ENCODE data around the gene GMEB2.
A peak's percentile ranks its signal among the peaks of the same experiment; 100 is the strongest.
"Not testable (repeated sequence)": the region's sequence is repeated elsewhere in the genome, so short reads cannot be mapped to it uniquely, and the experiment has no call there.

Gene GMEB2

GRCh38 chr20:63626424-63627128 is at the start of gene GMEB2:
Gene GMEB2, minus strand, starts transcription at chr20:63627101. Its CDS starts 7,704 bp downstream, at chr20:63619397.
- DNase-seq (ENCODE audit: low read depth in 2 of 2): peak; percentile 61 to 70

GRCh38 chr20:63675681-63676368 is 48.9 kb upstream of the GMEB2 start:
- DNase-seq (ENCODE audit: low read depth in 2 of 2): no peak

- DNase-seq (ENCODE audit: low read depth in 2 of 2): no peak
Observed at GRCh38 chr20:63673951-63674350, 47.0 kb upstream of the GMEB2 start.

- DNase-seq (ENCODE audit: low read depth in 2 of 2): no peak
Observed at GRCh38 chr20:63672666-63673065, 45.8 kb upstream of the GMEB2 start.

- not testable (repeated sequence) for DNase-seq (ENCODE audit: low read depth in 2 of 2)
Observed at GRCh38 chr20:63671695-63672094, 44.8 kb upstream of the GMEB2 start.

GRCh38 chr20:63668351-63668750 is 41.5 kb upstream of the GMEB2 start:
- DNase-seq (ENCODE audit: low read depth in 2 of 2): no peak

GRCh38 chr20:63667858-63668257 is 41.0 kb upstream of the GMEB2 start:
- DNase-seq (ENCODE audit: low read depth in 2 of 2): no peak

GRCh38 chr20:63665708-63666107 is 38.8 kb upstream of the GMEB2 start:
- DNase-seq (ENCODE audit: low read depth in 2 of 2): no peak

- DNase-seq (ENCODE audit: low read depth in 2 of 2): no peak
Observed at GRCh38 chr20:63664861-63665594, 38.1 kb upstream of the GMEB2 start.

GRCh38 chr20:63664143-63664851 is 37.4 kb upstream of the GMEB2 start:
- DNase-seq (ENCODE audit: low read depth in 2 of 2): no peak

- no peak for DNase-seq (ENCODE audit: low read depth in 2 of 2)
Observed at GRCh38 chr20:63663332-63664066, 36.6 kb upstream of the GMEB2 start.

GRCh38 chr20:63662813-63663189 is 35.9 kb upstream of the GMEB2 start:
- no peak for DNase-seq (ENCODE audit: low read depth in 2 of 2)

- no peak for DNase-seq (ENCODE audit: low read depth in 2 of 2)
Observed at GRCh38 chr20:63661959-63662812, 35.3 kb upstream of the GMEB2 start.

GRCh38 chr20:63661108-63661507 is 34.2 kb upstream of the GMEB2 start:
- no peak for DNase-seq (ENCODE audit: low read depth in 2 of 2)

GRCh38 chr20:63660622-63661021 is 33.7 kb upstream of the GMEB2 start:
- no peak for DNase-seq (ENCODE audit: low read depth in 2 of 2)

- not testable (repeated sequence) for DNase-seq (ENCODE audit: low read depth in 2 of 2)
Observed at GRCh38 chr20:63660174-63660573, 33.3 kb upstream of the GMEB2 start.

- no peak for DNase-seq (ENCODE audit: low read depth in 2 of 2)
Observed at GRCh38 chr20:63659370-63659769, 32.5 kb upstream of the GMEB2 start.

- no peak for DNase-seq (ENCODE audit: low read depth in 2 of 2)
Observed at GRCh38 chr20:63658749-63659187, 31.9 kb upstream of the GMEB2 start.

GRCh38 chr20:63657937-63658748 is 31.2 kb upstream of the GMEB2 start, which contains the start of gene RTEL1:
Gene RTEL1, plus strand, starts transcription at chr20:63658312. Its CDS starts 1,091 bp downstream, at chr20:63659403.
- DNase-seq (ENCODE audit: low read depth in 2 of 2): peak; percentile 78 to 79
